ENCODE data around the gene SERBP1. TPM values are rescaled to one million over a fixed set of nuclear protein-coding genes. Genes with fewer than 3 reads are reported as not detected.
"Not testable (repeated sequence)": the region's sequence is repeated elsewhere in the genome, so short reads cannot be mapped to it uniquely, and the experiment has no call there.

Gene SERBP1
- total RNA-seq, 2 experiments from 2014 or later, result 280 to 297 TPM

GRCh38 chr1:67427465-67427864, 2.7 kb downstream of the SERBP1 start:
- no peak for ATAC-seq
- Mint-ChIP-seq H3K36me3 (ENCODE audit: low read depth) (peaks cover 69% of the 10 kb centered on the region), H3K27me3 (ENCODE audit: low read depth) (no peaks in the 10 kb centered on the region), H3K27ac (peak overlapping the region; percentile 19), H3K9me3 (ENCODE audit: insufficient read depth) (no peaks in the 10 kb centered on the region), H3K4me1 (ENCODE audit: low read depth) (peaks cover 49% of the 10 kb centered on the region), H3K4me3 (peak overlapping the region; percentile 78)
- DNase-seq, result no peak
- CTCF ChIA-PET, result interaction anchor here (0.7 to 6.2 kb wide), 7 partner anchors 9 to 214 kb away, joined by 3 to 52 read pairs (median 4); partner anchors contain the start of gene IL12RB2
- POLR2A ChIA-PET, result interaction anchor here (1.3 kb wide), 1 partner anchor 502 kb away, joined by 5 read pairs; the partner anchor contains the start of genes DNAI4 and MIER1

- ATAC-seq, result no peak
- POLR2A ChIA-PET, result interaction anchor here (0.6 kb wide), 1 partner anchor 198 kb away, joined by 3 read pairs; no protein-coding TSS in a partner anchor
- Mint-ChIP-seq H3K36me3 (ENCODE audit: low read depth) (peaks cover 86% of the 10 kb centered on the region), H3K9me3 (ENCODE audit: insufficient read depth) (no peaks in the 10 kb centered on the region), H3K4me1 (ENCODE audit: low read depth) (peaks cover 63% of the 10 kb centered on the region), H3K27ac (no peak overlapping the region), H3K27me3 (ENCODE audit: low read depth) (no peaks in the 10 kb centered on the region), H3K4me3 (no peak overlapping the region)
- no peak for DNase-seq
- CTCF ChIA-PET, result interaction anchor here (0.6 to 0.9 kb wide), 2 partner anchors 207 to 618 kb away, joined by 3 read pairs; no protein-coding TSS in a partner anchor
These were observed 9.2 kb downstream of the SERBP1 start for GRCh38 chr1:67420835-67421492.

- ATAC-seq (no peak), DNase-seq (no peak)
- H3K4me3 Mint-ChIP-seq, result no peak overlapping the region
- ChIA-PET CTCF (interaction anchor here (0.7 to 1.3 kb wide), 5 partner anchors 8 to 205 kb away, joined by 3 read pairs; no protein-coding TSS in a partner anchor), POLR2A (interaction anchor here (2.2 kb wide), 1 partner anchor 10 kb away, joined by 9 read pairs; the partner anchor contains the start of gene SERBP1)
- peaks cover 88% of the 10 kb centered on the region for H3K36me3 Mint-ChIP-seq (ENCODE audit: low read depth)
- no peaks in the 10 kb centered on the region for H3K27me3 Mint-ChIP-seq (ENCODE audit: low read depth)
- H3K27ac Mint-ChIP-seq, result no peak overlapping the region
- H3K4me1 Mint-ChIP-seq (ENCODE audit: low read depth), result peaks cover 60% of the 10 kb centered on the region
- H3K9me3 Mint-ChIP-seq (ENCODE audit: insufficient read depth), result no peaks in the 10 kb centered on the region
These were observed 11.2 kb downstream of the SERBP1 start for GRCh38 chr1:67418839-67419586.

GRCh38 chr1:67417733-67418132, 12.5 kb downstream of the SERBP1 start:
- H3K4me1 Mint-ChIP-seq (ENCODE audit: low read depth), result peaks cover 56% of the 10 kb centered on the region
- POLR2A ChIA-PET, result interaction anchor here (0.7 kb wide), 1 partner anchor 193 kb away, joined by 3 read pairs; no protein-coding TSS in a partner anchor
- CTCF ChIA-PET, result interaction anchor here (0.7 to 1.1 kb wide), 2 partner anchors 11 to 204 kb away, joined by 3 read pairs; no protein-coding TSS in a partner anchor
- not testable (repeated sequence) for H3K27me3 Mint-ChIP-seq (ENCODE audit: low read depth); H3K27ac Mint-ChIP-seq; ATAC-seq; DNase-seq; H3K9me3 Mint-ChIP-seq (ENCODE audit: insufficient read depth); H3K4me3 Mint-ChIP-seq
- peaks cover 82% of the 10 kb centered on the region for H3K36me3 Mint-ChIP-seq (ENCODE audit: low read depth)

GRCh38 chr1:67415041-67415440, 15.2 kb downstream of the SERBP1 start:
- Mint-ChIP-seq H3K27ac (no peak overlapping the region), H3K9me3 (ENCODE audit: insufficient read depth) (no peaks in the 10 kb centered on the region), H3K4me3 (no peak overlapping the region), H3K36me3 (ENCODE audit: low read depth) (peaks cover 77% of the 10 kb centered on the region), H3K4me1 (ENCODE audit: low read depth) (peaks cover 45% of the 10 kb centered on the region), H3K27me3 (ENCODE audit: low read depth) (no peaks in the 10 kb centered on the region)
- ChIA-PET POLR2A (interaction anchor here (1.0 kb wide), 1 partner anchor 15 kb away, joined by 3 read pairs; the partner anchor contains the start of gene SERBP1), CTCF (interaction anchor here (1.9 kb wide), 1 partner anchor 86 kb away, joined by 5 read pairs; no protein-coding TSS in a partner anchor)
- no peak for DNase-seq
- no peak for ATAC-seq

- peaks cover 45% of the 10 kb centered on the region for H3K4me1 Mint-ChIP-seq (ENCODE audit: low read depth)
- H3K4me3 Mint-ChIP-seq, result no peak overlapping the region
- H3K36me3 Mint-ChIP-seq (ENCODE audit: low read depth), result peaks cover 77% of the 10 kb centered on the region
- DNase-seq (no peak), ATAC-seq (no peak)
- ChIA-PET CTCF (no interaction called here), POLR2A (no interaction called here)
- no peaks in the 10 kb centered on the region for H3K9me3 Mint-ChIP-seq (ENCODE audit: insufficient read depth)
- no peaks in the 10 kb centered on the region for H3K27me3 Mint-ChIP-seq (ENCODE audit: low read depth)
- no peak overlapping the region for H3K27ac Mint-ChIP-seq
These were observed 15.6 kb downstream of the SERBP1 start for GRCh38 chr1:67414574-67414973.

- ATAC-seq; DNase-seq; H3K27me3 Mint-ChIP-seq (ENCODE audit: low read depth); H3K9me3 Mint-ChIP-seq (ENCODE audit: insufficient read depth); H3K27ac Mint-ChIP-seq; H3K4me3 Mint-ChIP-seq; POLR2A ChIA-PET: not testable (repeated sequence)
- Mint-ChIP-seq H3K4me1 (ENCODE audit: low read depth) (peaks cover 38% of the 10 kb centered on the region), H3K36me3 (ENCODE audit: low read depth) (peaks cover 74% of the 10 kb centered on the region)
- CTCF ChIA-PET, result interaction anchor here (0.7 kb wide), 1 partner anchor 262 kb away, joined by 3 read pairs; no protein-coding TSS in a partner anchor
These were observed 17.1 kb downstream of the SERBP1 start for GRCh38 chr1:67413101-67413500.

GRCh38 chr1:67408148-67408547, 22.1 kb downstream of the SERBP1 start:
- POLR2A ChIA-PET, result interaction anchor here (1.6 kb wide), 1 partner anchor 22 kb away, joined by 4 read pairs; the partner anchor contains the start of gene SERBP1

GRCh38 chr1:67407498-67407897, 22.7 kb downstream of the SERBP1 start:
- ChIA-PET POLR2A (no interaction called here), CTCF (interaction anchor here (1.0 to 1.4 kb wide), 5 partner anchors 9 to 265 kb away, joined by 3 to 4 read pairs (median 3); no protein-coding TSS in a partner anchor)
- Mint-ChIP-seq H3K4me3 (no peak overlapping the region), H3K27me3 (ENCODE audit: low read depth) (no peaks in the 10 kb centered on the region), H3K27ac (no peak overlapping the region), H3K9me3 (ENCODE audit: insufficient read depth) (no peaks in the 10 kb centered on the region), H3K36me3 (ENCODE audit: low read depth) (peaks cover 47% of the 10 kb centered on the region), H3K4me1 (ENCODE audit: low read depth) (peaks cover 12% of the 10 kb centered on the region)
- ATAC-seq, result no peak
- no peak for DNase-seq

More at GRCh38 chr1:67408148-67408547, 22.1 kb downstream of the SERBP1 start:
- H3K9me3 Mint-ChIP-seq (ENCODE audit: insufficient read depth), result no peaks in the 10 kb centered on the region
- CTCF ChIA-PET, result interaction anchor here (1.0 to 1.4 kb wide), 5 partner anchors 10 to 265 kb away, joined by 3 to 4 read pairs (median 3); no protein-coding TSS in a partner anchor
- H3K27ac Mint-ChIP-seq, result peak overlapping the region; percentile 22
- H3K27me3 Mint-ChIP-seq (ENCODE audit: low read depth), result no peaks in the 10 kb centered on the region
- peaks cover 49% of the 10 kb centered on the region for H3K36me3 Mint-ChIP-seq (ENCODE audit: low read depth)
- ATAC-seq (no peak), DNase-seq (no peak)
- H3K4me3 Mint-ChIP-seq, result no peak overlapping the region
- H3K4me1 Mint-ChIP-seq (ENCODE audit: low read depth), result peaks cover 12% of the 10 kb centered on the region

GRCh38 chr1:67405473-67406245, 24.5 kb downstream of the SERBP1 start:
- peaks cover 41% of the 10 kb centered on the region for H3K36me3 Mint-ChIP-seq (ENCODE audit: low read depth)
- no peak overlapping the region for H3K4me3 Mint-ChIP-seq
- ChIA-PET CTCF (no interaction called here), POLR2A (no interaction called here)
- H3K27me3 Mint-ChIP-seq (ENCODE audit: low read depth), result no peaks in the 10 kb centered on the region
- H3K9me3 Mint-ChIP-seq (ENCODE audit: insufficient read depth), result no peaks in the 10 kb centered on the region
- H3K27ac Mint-ChIP-seq, result peak overlapping the region; percentile 5
- DNase-seq (no peak), ATAC-seq (no peak)
- H3K4me1 Mint-ChIP-seq (ENCODE audit: low read depth), result peaks cover 9% of the 10 kb centered on the region

GRCh38 chr1:67404212-67404620, 26.0 kb downstream of the SERBP1 start:
- no peaks in the 10 kb centered on the region for H3K27me3 Mint-ChIP-seq (ENCODE audit: low read depth)
- no peak overlapping the region for H3K4me3 Mint-ChIP-seq
- ChIA-PET CTCF (no interaction called here), POLR2A (no interaction called here)
- ATAC-seq, result no peak
- no peaks in the 10 kb centered on the region for H3K4me1 Mint-ChIP-seq (ENCODE audit: low read depth)
- H3K36me3 Mint-ChIP-seq (ENCODE audit: low read depth), result peaks cover 32% of the 10 kb centered on the region
- DNase-seq, result no peak
- no peak overlapping the region for H3K27ac Mint-ChIP-seq
- no peaks in the 10 kb centered on the region for H3K9me3 Mint-ChIP-seq (ENCODE audit: insufficient read depth)
